ENCODE measurements around the gene GPR171. TPM values are rescaled to one million over a fixed set of nuclear protein-coding genes. Genes with fewer than 3 reads are reported as not detected.

The GPR171 gene
- total RNA-seq, 1 donor from 2014 or later, result not detected

DNA sequence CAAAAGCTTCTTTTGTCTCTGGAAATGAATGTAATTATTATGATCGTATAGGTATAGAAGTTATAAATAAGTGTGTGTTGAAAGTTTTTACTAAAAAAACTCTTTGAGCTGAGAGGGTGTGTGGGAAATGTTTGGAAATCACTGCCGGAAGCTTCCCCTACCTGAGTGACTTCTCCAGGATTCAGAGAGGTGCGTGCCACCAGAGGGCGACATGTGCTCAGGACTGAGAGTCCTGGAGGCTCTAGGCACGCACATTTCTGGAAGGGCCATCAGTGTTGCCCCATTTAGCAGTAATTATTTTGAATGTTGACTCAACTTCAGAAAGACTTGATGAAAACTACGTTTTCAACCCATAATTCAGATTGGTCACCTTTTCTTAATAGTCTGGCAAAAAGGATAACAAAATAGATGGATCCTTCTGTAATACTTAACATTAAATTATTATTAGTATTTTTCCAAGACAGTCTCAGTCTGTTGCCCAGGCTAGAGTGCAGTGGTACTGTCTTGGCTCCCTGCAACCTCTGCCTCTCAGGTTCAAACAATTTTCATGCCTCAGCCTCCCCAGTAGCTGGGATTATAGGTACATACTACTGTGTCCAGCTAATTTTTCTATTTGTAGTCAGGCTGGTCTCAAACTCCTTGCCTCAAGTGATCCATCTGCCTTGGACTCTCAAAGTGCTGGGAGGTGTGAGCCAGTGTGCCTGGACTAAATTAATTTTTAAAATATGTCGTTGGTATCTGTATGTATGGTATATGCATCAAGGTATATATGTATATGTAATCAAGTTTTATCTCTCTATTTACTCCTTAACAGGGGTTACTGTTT lies 34.5 kb downstream of the GPR171 start:
- Histone ChIP-seq H3K27ac (no peak overlapping the region), H3K9me3 (ENCODE audit: low read depth) (no peaks in the 10 kb centered on the region), H3K27me3 (no peaks in the 10 kb centered on the region), H3K4me1 (peaks cover 8% of the 10 kb centered on the region), H4K20me1 (ENCODE audit: low read depth) (no peaks in the 10 kb centered on the region), H3K4me2 (no peak overlapping the region), H2AFZ (replicated peaks) (no peak overlapping the region), H3K9ac (no peak overlapping the region), H3K79me2 (ENCODE audit: low read depth) (no peaks in the 10 kb centered on the region), H3K36me3 (no peaks in the 10 kb centered on the region), H3K4me3 (no peak overlapping the region), H3F3A (ENCODE audit: low read depth) (no peaks in the 10 kb centered on the region)
- no peak overlapping the region for H3K27ac Mint-ChIP-seq
- no peak overlapping the region for H3K4me3 Mint-ChIP-seq
- H3K36me3 Mint-ChIP-seq, result peaks cover 9% of the 10 kb centered on the region
- H3K4me1 Mint-ChIP-seq, result peaks cover 24% of the 10 kb centered on the region
- H3K27me3 Mint-ChIP-seq (ENCODE audit: insufficient read depth, low read depth), result peaks cover 2% of the 10 kb centered on the region
- TF ChIP-seq EZH2phosphoT487 (IDR thresholded peaks at IDR 0.05), result no peak
- peak; percentile 92 for TF ChIP-seq CTCF (IDR thresholded peaks at IDR 0.05)
- peak; percentile 81 for DNase-seq (ENCODE audit: low spot score)
- H3K9me3 Mint-ChIP-seq, result no peaks in the 10 kb centered on the region

DNA sequence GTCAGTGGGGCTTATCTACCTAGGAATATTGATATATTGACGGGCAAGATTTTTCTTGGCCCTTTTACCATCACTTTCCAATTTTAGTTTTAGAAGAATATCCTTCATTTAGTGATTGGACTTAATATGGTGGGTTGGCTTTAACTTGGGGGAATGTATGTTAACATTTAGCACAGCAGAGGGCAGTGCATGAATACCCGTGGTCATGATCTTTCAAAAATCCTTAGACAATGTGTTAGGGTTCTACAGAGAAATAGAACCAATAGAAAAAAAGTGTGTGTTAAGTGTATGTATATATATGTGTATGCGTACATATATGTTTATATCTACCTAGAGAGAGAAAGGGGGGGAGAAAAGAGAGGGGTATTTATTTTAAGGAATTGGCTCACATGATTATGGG lies 36.9 kb downstream of the GPR171 start:
- Histone ChIP-seq H3K27ac (no peak overlapping the region), H4K20me1 (ENCODE audit: low read depth) (no peaks in the 10 kb centered on the region), H3K9ac (no peak overlapping the region), H3F3A (ENCODE audit: low read depth) (no peaks in the 10 kb centered on the region), H3K79me2 (ENCODE audit: low read depth) (no peaks in the 10 kb centered on the region), H3K9me3 (ENCODE audit: low read depth) (no peaks in the 10 kb centered on the region), H3K36me3 (no peaks in the 10 kb centered on the region), H2AFZ (replicated peaks) (no peak overlapping the region), H3K4me1 (no peaks in the 10 kb centered on the region), H3K4me2 (no peak overlapping the region), H3K4me3 (no peak overlapping the region), H3K27me3 (no peaks in the 10 kb centered on the region)
- H3K4me3 Mint-ChIP-seq, result no peak overlapping the region
- no peaks in the 10 kb centered on the region for H3K27me3 Mint-ChIP-seq (ENCODE audit: insufficient read depth, low read depth)
- H3K36me3 Mint-ChIP-seq, result peaks cover 11% of the 10 kb centered on the region
- DNase-seq (ENCODE audit: low spot score), result no peak
- H3K27ac Mint-ChIP-seq, result no peak overlapping the region
- H3K9me3 Mint-ChIP-seq, result no peaks in the 10 kb centered on the region
- no peak for TF ChIP-seq EZH2 (IDR thresholded peaks at IDR 0.05)
- peak; percentile 32 for TF ChIP-seq CTCF (IDR thresholded peaks at IDR 0.05)
- peaks cover 7% of the 10 kb centered on the region for H3K4me1 Mint-ChIP-seq

DNA sequence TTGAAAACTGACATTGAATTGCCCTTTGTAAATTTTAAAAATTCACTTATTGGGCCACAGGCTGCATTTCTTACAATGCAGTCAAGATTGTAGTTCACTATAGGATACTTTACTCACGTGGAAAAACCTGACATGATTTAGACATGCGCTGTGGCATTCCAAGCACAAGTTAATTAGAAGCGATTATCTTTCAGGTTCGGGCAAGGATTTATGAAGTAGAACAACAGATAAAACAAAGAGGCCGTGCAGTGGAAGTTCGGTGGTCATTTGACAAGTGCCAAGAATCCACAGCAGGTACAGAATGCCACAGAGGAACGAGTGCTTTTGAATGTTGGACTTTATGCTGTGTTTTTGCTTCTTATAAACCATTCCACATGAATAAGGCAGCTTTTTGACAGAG lies 37.8 kb downstream of the GPR171 start:
- H3K9me3 Mint-ChIP-seq, result no peaks in the 10 kb centered on the region
- no peaks in the 10 kb centered on the region for H3K4me1 Mint-ChIP-seq
- Histone ChIP-seq H2AFZ (replicated peaks) (no peak overlapping the region), H3K4me3 (no peak overlapping the region), H3K79me2 (ENCODE audit: low read depth) (no peaks in the 10 kb centered on the region), H3K9ac (no peak overlapping the region), H3K9me3 (ENCODE audit: low read depth) (no peaks in the 10 kb centered on the region), H3K36me3 (no peaks in the 10 kb centered on the region), H3K27ac (no peak overlapping the region), H3K4me2 (no peak overlapping the region), H3K4me1 (no peaks in the 10 kb centered on the region), H4K20me1 (ENCODE audit: low read depth) (no peaks in the 10 kb centered on the region), H3F3A (ENCODE audit: low read depth) (no peaks in the 10 kb centered on the region), H3K27me3 (no peaks in the 10 kb centered on the region)
- H3K36me3 Mint-ChIP-seq, result peaks cover 12% of the 10 kb centered on the region
- no peaks in the 10 kb centered on the region for H3K27me3 Mint-ChIP-seq (ENCODE audit: insufficient read depth, low read depth)
- no peak overlapping the region for H3K27ac Mint-ChIP-seq
- TF ChIP-seq EZH2phosphoT487 (IDR thresholded peaks at IDR 0.05) (no peak), EZH2 (IDR thresholded peaks at IDR 0.05) (no peak), CTCF (IDR thresholded peaks at IDR 0.05) (no peak)
- no peak overlapping the region for H3K4me3 Mint-ChIP-seq
- no peak for DNase-seq (ENCODE audit: low spot score)
